K562 (cell line): ENCODE measurements around the gene RILP. TPM values are rescaled to one million over a fixed set of nuclear protein-coding genes. Genes with fewer than 3 reads are reported as not detected.

Experiments
- ATAC-seq: fragments of 200-7000 bp; cut with Tn5 transposase; 3 replicates; pipeline ENCODE4 v1.9.1; 2020; ENCODE audit warnings: moderate library complexity
- BruUV-seq: library from RNA; stranded (reverse); fragments of 400-500 nt; replicated peaks from 2 replicates; lab custom pipeline; 2021; lab: Mats Ljungman, UMichigan
- CTCF ChIA-PET: fragments of 300-600 bp; formaldehyde crosslinking; extraction: SDS; loops from one replicate; lab custom pipeline; 2021; ENCODE audit warnings: low intra/inter-chr PET ratio; lab: Yijun Ruan, JAX
- POLR2A ChIA-PET: fragments of 300-600, 350-650 bp; sonication (Branson Sonifier 250); formaldehyde crosslinking; extraction: SDS; loops from one replicate; lab custom pipeline; 2021; ENCODE audit warnings: antibody characterized with exemption, inconsistent platforms; lab: Yijun Ruan, JAX
- DNase-seq, 4 experiments: peaks; one replicate each; pipeline versions ENCODE4 v3.0.0 to v3.0.0-alpha.2; 2011 to 2018; ENCODE audit warnings: low spot score in 3 of 4, mixed read lengths in 3 of 4; ENCODE audit errors: extremely low read depth in 1 of 4
- FAIRE-seq: peaks from 2 replicates; lab custom pipeline; 2011; peaks lifted over from hg19 to GRCh38; lab: Jason Lieb, UNC
- H2AFZ ChIP-seq: 2 replicates; pipeline ENCODE4 v1.6.0; 2011; ENCODE audit warnings: low read depth, low read length, control low read depth, inconsistent platforms
- H3K27ac ChIP-seq: fragments of 200-600 bp; 3 replicates; pipeline ENCODE4 v1.8.0; 2011; ENCODE audit warnings: low read depth, mild to moderate bottlenecking, control low read depth, inconsistent platforms, low read length, moderate library complexity, mixed read lengths; ENCODE audit errors: extremely low read depth
- H3K27me3 ChIP-seq, 2 experiments: fragments of 300-600 bp in 1 of 2; 2 replicates in 1 of 2; 3 replicates in 1 of 2; pipeline versions ENCODE4 v1.6.0 to v1.8.0; 2011; ENCODE audit warnings: inconsistent platforms in 2 of 2, low read length in 2 of 2, mild to moderate bottlenecking in 1 of 2, mixed read lengths in 1 of 2, moderate library complexity in 1 of 2; ENCODE audit not compliant: control insufficient read depth in 2 of 2, insufficient read depth in 2 of 2
- H3K36me3 ChIP-seq: fragments of 300-600 bp; 3 replicates; pipeline ENCODE4 v1.8.0; 2011; ENCODE audit warnings: mild to moderate bottlenecking, low read length, inconsistent platforms; ENCODE audit not compliant: control insufficient read depth, insufficient read depth
- H3K4me1 ChIP-seq, 2 experiments: fragments of 200-600 bp in 1 of 2; replicated peaks in 1 of 2; 2 replicates in 1 of 2; 3 replicates in 1 of 2; pipeline versions ENCODE4 v1.5.1 to v1.8.0; 2011; ENCODE audit warnings: inconsistent platforms in 2 of 2, low read length in 2 of 2, mild to moderate bottlenecking in 1 of 2, mixed read lengths in 1 of 2, moderate library complexity in 1 of 2; ENCODE audit not compliant: control insufficient read depth in 2 of 2, insufficient read depth in 2 of 2
- H3K4me2 ChIP-seq: 2 replicates; pipeline ENCODE4 v1.6.1; 2011; ENCODE audit warnings: low read length, control low read depth, inconsistent platforms, mixed read lengths; ENCODE audit not compliant: insufficient read depth
- H3K4me3 ChIP-seq: fragments of 200-600 bp; sonication (generic), shearing (Covaris generic); 2 replicates; pipeline ENCODE4 v1.5.1; 2016; ENCODE audit warnings: control low read depth, inconsistent platforms
- H3K79me2 ChIP-seq: fragments of 200-600 bp; 3 replicates; pipeline ENCODE4 v1.8.0; 2011; ENCODE audit warnings: low read length, inconsistent platforms; ENCODE audit not compliant: control insufficient read depth, insufficient read depth
- H3K9ac ChIP-seq, 2 experiments: 2 replicates each; pipeline versions ENCODE4 v1.6.0 to v1.6.1; 2011; ENCODE audit warnings: low read depth in 2 of 2, low read length in 2 of 2, control low read depth in 1 of 2, inconsistent platforms in 1 of 2, mild to moderate bottlenecking in 1 of 2, mixed read lengths in 1 of 2; ENCODE audit not compliant: insufficient read depth in 1 of 2
- H3K9me1 ChIP-seq: one replicate; pipeline ENCODE4 v1.6.0; 2011; ENCODE audit warnings: inconsistent platforms, mild to moderate bottlenecking, low read length, moderate library complexity; ENCODE audit not compliant: control insufficient read depth, insufficient read depth
- H3K9me3 ChIP-seq: replicated peaks from 2 replicates; pipeline ENCODE4 v1.5.1; 2011; ENCODE audit warnings: low read depth, low read length, inconsistent platforms; ENCODE audit not compliant: control insufficient read depth, insufficient read depth
- H4K20me1 ChIP-seq: replicated peaks from 2 replicates; pipeline ENCODE4 v1.6.1; 2011; ENCODE audit warnings: low read length, inconsistent platforms, mixed read lengths; ENCODE audit not compliant: control insufficient read depth, insufficient read depth
- RFX1 ChIP-seq: fragments of 450-650 bp; IDR thresholded peaks from 2 replicates; pipeline ENCODE4 v1.6.1; 2016; ENCODE audit warnings: mild to moderate bottlenecking, moderate library complexity
- WGBS: fragments of 100-300 bp; shearing (Covaris generic); methylation state at CpG from one replicate; pipeline ENCODE4 v1.1.6; 2016; ENCODE audit warnings: low coverage, mixed read lengths; ENCODE audit not compliant: insufficient coverage; ENCODE audit errors: missing lambda C conversion rate; 5-methylcytosine and 5-hydroxymethylcytosine counted together
- in situ Hi-C: fragments of 300-500 bp; cut with MboI; formaldehyde crosslinking; loops from 4 replicates; pipeline ENCODE4 v1.15.0; 2018; ENCODE audit warnings: inconsistent platforms, mixed read lengths
- intact Hi-C: fragments of 100-400 bp; cut with micrococcal nuclease; formaldehyde crosslinking; loops from 2 replicates; pipeline ENCODE4 v1.14.2; 2022
- polyA plus RNA-seq, 8 experiments: library from polyadenylated mRNA; depleted of rRNA in 4 of 8; stranded (reverse) in 5 of 8; unstranded in 3 of 8; fragments of >200 nt; fragmentation: Nextera tagmentation in 2 of 8; fragmentation: Illumina TruSeq in 1 of 8; extraction: Ambion mirVana in 2 of 8; extraction: Trizol in 1 of 8; gene quantifications; 2 replicates each; pipeline versions ENCODE4 v1.2.1 to v1.2.3, GENCODE V29; 2011 to 2014; ENCODE audit warnings: inconsistent platforms in 1 of 8, missing spikeins in 1 of 8
- total RNA-seq, 7 experiments: library from RNA; depleted of rRNA in 6 of 7; stranded (reverse); fragments of >200 nt in 6 of 7; fragmentation: Illumina TruSeq in 2 of 7; extraction: Trizol in 2 of 7; gene quantifications; 2 replicates each; pipeline versions ENCODE4 v1.2.1 to v1.2.3, GENCODE V29; 2011 to 2021; ENCODE audit warnings: low replicate concordance in 1 of 7
- TF ChIP-seq, protein P1 (sequence below): fragments of 450-650 bp; conservative IDR thresholded peaks from 2 replicates; pipeline ENCODE4 v1.6.1; 2016; ENCODE audit warnings: missing genetic modification characterization, low read depth, mild to moderate bottlenecking, control low read depth, missing compliant biosample characterization

The RILP gene
- total and polyA plus RNA-seq, 9 of the 15 experiments (the other 6 are each of a cell fraction or from before 2014, with no cell fraction given): 0.75 to 54.9 (median 27.8) TPM

DNA sequence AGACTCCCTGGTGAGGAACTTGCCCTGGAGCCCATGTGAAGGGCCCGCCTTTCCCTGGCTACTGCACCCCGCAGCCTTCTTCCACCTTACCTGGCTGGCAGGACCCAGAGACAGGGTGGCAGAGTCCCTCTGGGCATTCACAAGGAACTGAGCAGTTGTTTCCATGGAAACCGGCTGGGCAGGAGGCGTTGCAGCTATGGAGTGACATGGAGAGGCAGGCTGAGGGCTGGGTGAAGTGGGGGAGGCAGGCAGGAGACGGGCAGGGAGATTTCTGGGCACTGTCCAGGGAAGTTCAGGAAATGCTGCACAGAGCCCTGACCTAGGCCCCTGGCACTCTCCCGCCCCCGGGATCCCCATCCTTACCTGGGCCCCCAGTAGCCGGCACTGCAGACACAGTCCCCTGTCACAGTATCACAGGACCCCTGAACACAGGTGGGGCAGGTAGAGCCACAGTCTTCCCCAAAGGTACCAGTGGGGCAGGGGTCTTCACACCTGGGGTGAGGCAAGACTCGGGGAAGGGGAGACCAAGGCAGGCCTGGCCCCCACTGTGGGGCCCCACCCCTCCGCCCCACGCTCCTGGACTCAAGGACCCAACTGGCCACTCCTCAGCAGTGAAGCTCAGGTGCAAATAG is 10.0 kb downstream of the RILP start:
- H3K27me3 ChIP-seq: no peaks in the 10 kb centered on the region
- peaks cover 0 to 38% of the 10 kb centered on the region in 2 experiments; a peak in 2 of 5 replicates for H3K4me1 ChIP-seq
- H3K79me2 ChIP-seq: no peaks in the 10 kb centered on the region
- no peak for DNase-seq
- no peak for FAIRE-seq
- no peak overlapping the region for H3K4me3 ChIP-seq
- POLR2A ChIA-PET: no interaction called here
- in situ Hi-C loops: no loop called here
- H3K9ac ChIP-seq: peak overlapping the region in 1 of 2 experiments; percentile 20; a peak in 1 of 4 replicates
- TF ChIP-seq RFX1: peak; percentile 68; the same call in 1 of the 2 replicates
- TF ChIP-seq, protein P1, sequence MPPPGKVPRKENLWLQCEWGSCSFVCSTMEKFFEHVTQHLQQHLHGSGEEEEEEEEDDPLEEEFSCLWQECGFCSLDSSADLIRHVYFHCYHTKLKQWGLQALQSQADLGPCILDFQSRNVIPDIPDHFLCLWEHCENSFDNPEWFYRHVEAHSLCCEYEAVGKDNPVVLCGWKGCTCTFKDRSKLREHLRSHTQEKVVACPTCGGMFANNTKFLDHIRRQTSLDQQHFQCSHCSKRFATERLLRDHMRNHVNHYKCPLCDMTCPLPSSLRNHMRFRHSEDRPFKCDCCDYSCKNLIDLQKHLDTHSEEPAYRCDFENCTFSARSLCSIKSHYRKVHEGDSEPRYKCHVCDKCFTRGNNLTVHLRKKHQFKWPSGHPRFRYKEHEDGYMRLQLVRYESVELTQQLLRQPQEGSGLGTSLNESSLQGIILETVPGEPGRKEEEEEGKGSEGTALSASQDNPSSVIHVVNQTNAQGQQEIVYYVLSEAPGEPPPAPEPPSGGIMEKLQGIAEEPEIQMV (tag): no peak
- H3K36me3 ChIP-seq: no peaks in the 10 kb centered on the region
- CTCF ChIA-PET: no interaction called here
- H3K9me3 ChIP-seq: no peaks in the 10 kb centered on the region
- no peaks in the 10 kb centered on the region for H3K9me1 ChIP-seq
- no peak overlapping the region for H2AFZ ChIP-seq
- WGBS: 48% methylated on average over 5 of the region's 11 CpGs
- H4K20me1 ChIP-seq: no peaks in the 10 kb centered on the region
- intact Hi-C loops: no loop called here
- BruUV-seq: no TSS peak
- H3K27ac ChIP-seq: no peak overlapping the region
- no peak overlapping the region for H3K4me2 ChIP-seq
- ATAC-seq: no peak
